Gastroesophageal sphincter (tissue), 3 donors: ENCODE measurements around the gene CFAP97.

Source experiments
- EP300 ChIP-seq: sonication (generic); formaldehyde crosslinking; IDR thresholded peaks from one replicate; pipeline ENCODE4 v1.6.1; 2017; ENCODE audit warnings: antibody characterized with exemption, mild to moderate bottlenecking
- POLR2A ChIP-seq, 2 donors: fragments of 450-650 bp; IDR thresholded peaks; one replicate each; pipeline ENCODE4 v1.6.1; 2017; ENCODE audit warnings: antibody characterized with exemption in 2 of 2, mild to moderate bottlenecking in 2 of 2, moderate library complexity in 1 of 2
- POLR2AphosphoS5 ChIP-seq: sonication (generic); formaldehyde crosslinking; IDR thresholded peaks from one replicate; pipeline ENCODE4 v1.6.1; 2017; ENCODE audit warnings: antibody characterized with exemption
- TF ChIP-seq, protein P1 (sequence below), 4 experiments: fragments of 200-600 bp in 2 of 4; fragments of 450-650 bp in 2 of 4; sonication (generic) in 1 of 4; IDR thresholded peaks; one replicate each; pipeline ENCODE4 v1.5.1; 2017 to 2019; ENCODE audit warnings: antibody characterized with exemption in 4 of 4, mild to moderate bottlenecking in 2 of 4, moderate library complexity in 2 of 4

DNA sequence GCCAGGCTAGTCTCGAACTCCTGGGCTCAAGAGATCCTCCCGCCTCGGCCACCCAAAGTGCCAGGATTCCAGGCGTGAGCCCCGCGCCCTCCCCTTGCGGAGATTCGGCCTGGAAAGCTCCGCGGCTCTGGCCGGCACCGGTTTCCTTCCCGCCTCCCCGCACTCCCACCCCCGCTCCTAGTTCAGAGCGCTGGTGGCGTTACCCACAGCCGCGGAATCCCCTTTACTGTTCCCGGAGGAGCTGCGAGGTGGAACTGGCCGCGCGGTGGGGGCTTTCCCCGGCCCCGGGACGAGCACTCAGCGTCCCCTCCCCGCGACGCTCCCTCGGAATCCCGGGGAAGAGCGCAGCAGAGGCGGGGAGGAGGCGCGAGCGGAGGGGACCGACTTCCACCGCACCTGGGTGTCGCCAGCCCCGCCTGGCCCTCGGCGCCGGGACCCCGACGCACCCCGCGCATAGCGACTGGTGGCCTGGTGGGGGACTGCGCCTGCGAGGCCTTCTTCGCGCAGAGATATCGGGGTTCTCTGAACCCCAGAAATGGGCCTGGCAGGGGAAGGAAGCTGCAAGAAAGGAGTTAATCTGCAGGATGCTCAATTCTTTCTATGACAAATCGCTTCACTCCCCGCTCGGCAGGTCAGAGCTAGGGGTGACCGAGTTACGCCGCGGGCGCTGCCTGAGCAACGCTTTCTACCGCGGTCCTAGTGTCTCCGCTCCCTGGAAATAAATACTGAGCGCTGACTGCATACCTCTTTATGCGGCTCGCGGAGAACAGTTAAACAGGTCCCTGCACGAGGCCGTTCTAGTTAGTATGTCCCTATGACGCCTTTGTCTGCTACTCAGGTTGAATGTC, 75.3 kb downstream of the CFAP97 start:
- TF ChIP-seq, protein P1, sequence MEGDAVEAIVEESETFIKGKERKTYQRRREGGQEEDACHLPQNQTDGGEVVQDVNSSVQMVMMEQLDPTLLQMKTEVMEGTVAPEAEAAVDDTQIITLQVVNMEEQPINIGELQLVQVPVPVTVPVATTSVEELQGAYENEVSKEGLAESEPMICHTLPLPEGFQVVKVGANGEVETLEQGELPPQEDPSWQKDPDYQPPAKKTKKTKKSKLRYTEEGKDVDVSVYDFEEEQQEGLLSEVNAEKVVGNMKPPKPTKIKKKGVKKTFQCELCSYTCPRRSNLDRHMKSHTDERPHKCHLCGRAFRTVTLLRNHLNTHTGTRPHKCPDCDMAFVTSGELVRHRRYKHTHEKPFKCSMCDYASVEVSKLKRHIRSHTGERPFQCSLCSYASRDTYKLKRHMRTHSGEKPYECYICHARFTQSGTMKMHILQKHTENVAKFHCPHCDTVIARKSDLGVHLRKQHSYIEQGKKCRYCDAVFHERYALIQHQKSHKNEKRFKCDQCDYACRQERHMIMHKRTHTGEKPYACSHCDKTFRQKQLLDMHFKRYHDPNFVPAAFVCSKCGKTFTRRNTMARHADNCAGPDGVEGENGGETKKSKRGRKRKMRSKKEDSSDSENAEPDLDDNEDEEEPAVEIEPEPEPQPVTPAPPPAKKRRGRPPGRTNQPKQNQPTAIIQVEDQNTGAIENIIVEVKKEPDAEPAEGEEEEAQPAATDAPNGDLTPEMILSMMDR (IDR thresholded peaks at IDR 0.05) = peak in 3 of 4 experiments; percentile 29 to 40 (median 36)
- TF ChIP-seq POLR2AphosphoS5 = peak; percentile 20
- no peak for TF ChIP-seq EP300
- TF ChIP-seq POLR2A (IDR thresholded peaks at IDR 0.05) = no peak
